Body of pancreas (tissue), 4 donors: ENCODE results near the gene FAM200C.

Experiments
- POLR2A ChIP-seq, 3 donors: fragments of 450-650 bp; IDR thresholded peaks; one replicate each; pipeline ENCODE4 v1.6.1; 2016; ENCODE audit warnings: antibody characterized with exemption in 3 of 3, mild to moderate bottlenecking in 2 of 3
- TF ChIP-seq, protein P1 (sequence below), 7 experiments: fragments of 450-650 bp in 4 of 7; fragments of 200-600 bp in 3 of 7; sonication (generic) in 3 of 7; IDR thresholded peaks; one replicate each; pipeline ENCODE4 v1.5.1; 2016 to 2019; ENCODE audit warnings: antibody characterized with exemption in 7 of 7

DNA sequence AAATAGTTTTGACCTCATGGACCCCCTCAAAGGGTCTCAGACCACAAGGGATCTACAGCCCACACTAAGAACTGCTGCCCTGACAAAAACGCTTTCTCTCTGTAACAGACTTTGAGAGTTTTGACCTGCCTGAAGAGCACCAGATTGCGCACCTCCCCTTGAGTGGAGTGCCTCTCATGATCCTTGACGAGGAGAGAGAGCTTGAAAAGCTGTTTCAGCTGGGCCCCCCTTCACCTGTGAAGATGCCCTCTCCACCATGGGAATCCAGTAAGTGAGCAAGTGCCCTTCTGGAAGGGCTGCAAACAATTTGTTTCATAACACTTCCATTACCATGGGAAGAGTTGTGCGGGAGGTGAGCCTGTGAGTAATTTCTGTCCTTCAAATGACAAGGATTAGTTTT lies 27.8 kb upstream of the FAM200C start:
- TF ChIP-seq POLR2A (IDR thresholded peaks at IDR 0.05), result no peak
- TF ChIP-seq, protein P1, sequence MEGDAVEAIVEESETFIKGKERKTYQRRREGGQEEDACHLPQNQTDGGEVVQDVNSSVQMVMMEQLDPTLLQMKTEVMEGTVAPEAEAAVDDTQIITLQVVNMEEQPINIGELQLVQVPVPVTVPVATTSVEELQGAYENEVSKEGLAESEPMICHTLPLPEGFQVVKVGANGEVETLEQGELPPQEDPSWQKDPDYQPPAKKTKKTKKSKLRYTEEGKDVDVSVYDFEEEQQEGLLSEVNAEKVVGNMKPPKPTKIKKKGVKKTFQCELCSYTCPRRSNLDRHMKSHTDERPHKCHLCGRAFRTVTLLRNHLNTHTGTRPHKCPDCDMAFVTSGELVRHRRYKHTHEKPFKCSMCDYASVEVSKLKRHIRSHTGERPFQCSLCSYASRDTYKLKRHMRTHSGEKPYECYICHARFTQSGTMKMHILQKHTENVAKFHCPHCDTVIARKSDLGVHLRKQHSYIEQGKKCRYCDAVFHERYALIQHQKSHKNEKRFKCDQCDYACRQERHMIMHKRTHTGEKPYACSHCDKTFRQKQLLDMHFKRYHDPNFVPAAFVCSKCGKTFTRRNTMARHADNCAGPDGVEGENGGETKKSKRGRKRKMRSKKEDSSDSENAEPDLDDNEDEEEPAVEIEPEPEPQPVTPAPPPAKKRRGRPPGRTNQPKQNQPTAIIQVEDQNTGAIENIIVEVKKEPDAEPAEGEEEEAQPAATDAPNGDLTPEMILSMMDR (IDR thresholded peaks at IDR 0.05), result no peak
